ENCODE measurements around the gene ERN1. TPM values are rescaled to one million over a fixed set of nuclear protein-coding genes. Genes with fewer than 3 reads are reported as not detected.
A peak's percentile ranks its signal among the peaks of the same experiment; 100 is the strongest.

ERN1 gene
- total RNA-seq, 1 donor from 2014 or later = 9.3 TPM

- intact Hi-C loops (cut with micrococcal nuclease) = no loop called here
- Histone ChIP-seq H3K27me3 (ENCODE audit: low read depth) (peaks cover 40% of the 10 kb centered on the region), H3K9me3 (replicated peaks) (no peaks in the 10 kb centered on the region)
Measured at GRCh38 chr17:63991611-63992010, 138.3 kb downstream of the ERN1 start.

GRCh38 chr17:63989622-63990345 lies 140.2 kb downstream of the ERN1 start:
- Histone ChIP-seq H3K4me3 (no peak overlapping the region), H3K27ac (replicated peaks) (no peak overlapping the region), H3K4me1 (peaks cover 50% of the 10 kb centered on the region), H3K36me3 (no peaks in the 10 kb centered on the region), H3K9me3 (replicated peaks) (no peaks in the 10 kb centered on the region), H3K27me3 (ENCODE audit: low read depth) (peaks cover 30% of the 10 kb centered on the region)
- no peak for TF ChIP-seq CTCF (IDR thresholded peaks at IDR 0.05; ENCODE audit: borderline replicate concordance)
- intact Hi-C loops (cut with micrococcal nuclease) = no loop called here
- peak; percentile 3 for DNase-seq

More at GRCh38 chr17:63991611-63992010, 138.3 kb downstream of the ERN1 start:
- H3K27ac ChIP-seq (replicated peaks) = no peak overlapping the region
- DNase-seq = no peak
- H3K4me3 ChIP-seq = no peak overlapping the region
- TF ChIP-seq CTCF (IDR thresholded peaks at IDR 0.05; ENCODE audit: borderline replicate concordance) = no peak
- H3K4me1 ChIP-seq = peaks cover 33% of the 10 kb centered on the region
- no peaks in the 10 kb centered on the region for H3K36me3 ChIP-seq

Other genes starting within 250 kb of the ERN1 start
- gene GH2, start 248.2 kb downstream of the ERN1 start, total RNA-seq = not detected
- gene CSH1, start 233.6 kb downstream of the ERN1 start, total RNA-seq = not detected
- not detected for gene CSHL1, start 218.9 kb downstream of the ERN1 start, total RNA-seq
- not detected for gene GH1, start 211.3 kb downstream of the ERN1 start, total RNA-seq
- gene CD79B, start 197.8 kb downstream of the ERN1 start, total RNA-seq = 4.6 TPM
- 1.2 TPM for gene SCN4A, start 157.2 kb downstream of the ERN1 start, total RNA-seq
- gene PRR29, start 131.8 kb downstream of the ERN1 start, total RNA-seq = not detected
- 28.2 TPM for gene ICAM2, start 109.5 kb downstream of the ERN1 start, total RNA-seq
- 58.0 TPM for gene TEX2, start 133.1 kb upstream of the ERN1 start, total RNA-seq

Data from left ventricle myocardium inferior (tissue), 1 donor.